NCI-H2081 (cell line): Measurements from ENCODE around the gene PLEKHH3.

Experiments
- DNase-seq, 2 experiments: peaks; one replicate each; lab custom pipeline; 2025; lab: John Stamatoyannopoulos, UW

Gene PLEKHH3

GRCh38 chr17:42676424-42677011, at the start of gene PLEKHH3:
Gene PLEKHH3 (minus strand): TSS chr17:42676994. CDS start chr17:42676563, 431 bp downstream.
- peak; percentile 66 to 78 for DNase-seq

GRCh38 chr17:42725143-42725542, 48.3 kb upstream of the PLEKHH3 start:
- no peak for DNase-seq

- DNase-seq, result no peak
These were observed 46.8 kb upstream of the PLEKHH3 start for GRCh38 chr17:42723636-42724035.

- DNase-seq, result peak; percentile 76 to 83
These were observed 44.3 kb upstream of the PLEKHH3 start for GRCh38 chr17:42720996-42721583.

GRCh38 chr17:42709561-42709960, 32.8 kb upstream of the PLEKHH3 start:
- no peak for DNase-seq

GRCh38 chr17:42708588-42708987, 31.8 kb upstream of the PLEKHH3 start:
- no peak for DNase-seq

GRCh38 chr17:42706732-42707131, 29.9 kb upstream of the PLEKHH3 start:
- no peak for DNase-seq

GRCh38 chr17:42704837-42705494, 28.2 kb upstream of the PLEKHH3 start:
- no peak for DNase-seq

- no peak for DNase-seq
These were observed 27.7 kb upstream of the PLEKHH3 start for GRCh38 chr17:42704490-42704836.

- DNase-seq, result no peak
These were observed 25.7 kb upstream of the PLEKHH3 start for GRCh38 chr17:42702446-42702845.

- no peak for DNase-seq
These were observed 23.9 kb upstream of the PLEKHH3 start for GRCh38 chr17:42700586-42701289.

- DNase-seq, result no peak
These were observed 22.6 kb upstream of the PLEKHH3 start for GRCh38 chr17:42699415-42699740.

GRCh38 chr17:42698736-42699414, 22.1 kb upstream of the PLEKHH3 start:
- no peak for DNase-seq

- DNase-seq, result no peak
These were observed 20.5 kb upstream of the PLEKHH3 start for GRCh38 chr17:42697108-42697811.

- DNase-seq, result no peak
These were observed 18.7 kb upstream of the PLEKHH3 start for GRCh38 chr17:42695500-42695899.

GRCh38 chr17:42694524-42694923, 17.7 kb upstream of the PLEKHH3 start:
- no peak for DNase-seq

- DNase-seq, result no peak
These were observed 15.7 kb upstream of the PLEKHH3 start for GRCh38 chr17:42692489-42692888.

- no peak for DNase-seq
These were observed 14.3 kb upstream of the PLEKHH3 start for GRCh38 chr17:42691021-42691545.

- DNase-seq, result no peak
These were observed 13.8 kb upstream of the PLEKHH3 start for GRCh38 chr17:42690596-42690995.

GRCh38 chr17:42687707-42688320, 11.0 kb upstream of the PLEKHH3 start:
- DNase-seq, result no peak

GRCh38 chr17:42686520-42687128, 9.8 kb upstream of the PLEKHH3 start:
- DNase-seq, result no peak
